K562 (cell line): ENCODE measurements around the gene FIBP. TPM values are rescaled to one million over a fixed set of nuclear protein-coding genes. Genes with fewer than 3 reads are reported as not detected.

Source experiments
- ATAC-seq: fragments of 200-7000 bp; cut with Tn5 transposase; 3 replicates; pipeline ENCODE4 v1.9.1; 2020; ENCODE audit warnings: moderate library complexity
- BruUV-seq: library from RNA; stranded (reverse); fragments of 400-500 nt; replicated peaks from 2 replicates; lab custom pipeline; 2021; lab: Mats Ljungman, UMichigan
- CTCF ChIA-PET: fragments of 300-600 bp; formaldehyde crosslinking; extraction: SDS; loops from one replicate; lab custom pipeline; 2021; ENCODE audit warnings: low intra/inter-chr PET ratio; lab: Yijun Ruan, JAX
- POLR2A ChIA-PET: fragments of 300-600, 350-650 bp; sonication (Branson Sonifier 250); formaldehyde crosslinking; extraction: SDS; loops from one replicate; lab custom pipeline; 2021; ENCODE audit warnings: antibody characterized with exemption, inconsistent platforms; lab: Yijun Ruan, JAX
- DNase-seq, 4 experiments: peaks; one replicate each; pipeline versions ENCODE4 v3.0.0 to v3.0.0-alpha.2; 2011 to 2018; ENCODE audit warnings: low spot score in 3 of 4, mixed read lengths in 3 of 4; ENCODE audit errors: extremely low read depth in 1 of 4
- FAIRE-seq: peaks from 2 replicates; lab custom pipeline; 2011; peaks lifted over from hg19 to GRCh38; lab: Jason Lieb, UNC
- H2AFZ ChIP-seq: 2 replicates; pipeline ENCODE4 v1.6.0; 2011; ENCODE audit warnings: low read depth, low read length, control low read depth, inconsistent platforms
- H3K27ac ChIP-seq: fragments of 200-600 bp; 3 replicates; pipeline ENCODE4 v1.8.0; 2011; ENCODE audit warnings: low read depth, mild to moderate bottlenecking, control low read depth, inconsistent platforms, low read length, moderate library complexity, mixed read lengths; ENCODE audit errors: extremely low read depth
- H3K27me3 ChIP-seq, 2 experiments: fragments of 300-600 bp in 1 of 2; 2 replicates in 1 of 2; 3 replicates in 1 of 2; pipeline versions ENCODE4 v1.6.0 to v1.8.0; 2011; ENCODE audit warnings: inconsistent platforms in 2 of 2, low read length in 2 of 2, mild to moderate bottlenecking in 1 of 2, mixed read lengths in 1 of 2, moderate library complexity in 1 of 2; ENCODE audit not compliant: control insufficient read depth in 2 of 2, insufficient read depth in 2 of 2
- H3K36me3 ChIP-seq: fragments of 300-600 bp; 3 replicates; pipeline ENCODE4 v1.8.0; 2011; ENCODE audit warnings: mild to moderate bottlenecking, low read length, inconsistent platforms; ENCODE audit not compliant: control insufficient read depth, insufficient read depth
- H3K4me1 ChIP-seq, 2 experiments: fragments of 200-600 bp in 1 of 2; replicated peaks in 1 of 2; 2 replicates in 1 of 2; 3 replicates in 1 of 2; pipeline versions ENCODE4 v1.5.1 to v1.8.0; 2011; ENCODE audit warnings: inconsistent platforms in 2 of 2, low read length in 2 of 2, mild to moderate bottlenecking in 1 of 2, mixed read lengths in 1 of 2, moderate library complexity in 1 of 2; ENCODE audit not compliant: control insufficient read depth in 2 of 2, insufficient read depth in 2 of 2
- H3K4me2 ChIP-seq: 2 replicates; pipeline ENCODE4 v1.6.1; 2011; ENCODE audit warnings: low read length, control low read depth, inconsistent platforms, mixed read lengths; ENCODE audit not compliant: insufficient read depth
- H3K4me3 ChIP-seq: fragments of 200-600 bp; sonication (generic), shearing (Covaris generic); 2 replicates; pipeline ENCODE4 v1.5.1; 2016; ENCODE audit warnings: control low read depth, inconsistent platforms
- H3K79me2 ChIP-seq: fragments of 200-600 bp; 3 replicates; pipeline ENCODE4 v1.8.0; 2011; ENCODE audit warnings: low read length, inconsistent platforms; ENCODE audit not compliant: control insufficient read depth, insufficient read depth
- H3K9ac ChIP-seq, 2 experiments: 2 replicates each; pipeline versions ENCODE4 v1.6.0 to v1.6.1; 2011; ENCODE audit warnings: low read depth in 2 of 2, low read length in 2 of 2, control low read depth in 1 of 2, inconsistent platforms in 1 of 2, mild to moderate bottlenecking in 1 of 2, mixed read lengths in 1 of 2; ENCODE audit not compliant: insufficient read depth in 1 of 2
- H3K9me1 ChIP-seq: one replicate; pipeline ENCODE4 v1.6.0; 2011; ENCODE audit warnings: inconsistent platforms, mild to moderate bottlenecking, low read length, moderate library complexity; ENCODE audit not compliant: control insufficient read depth, insufficient read depth
- H3K9me3 ChIP-seq: replicated peaks from 2 replicates; pipeline ENCODE4 v1.5.1; 2011; ENCODE audit warnings: low read depth, low read length, inconsistent platforms; ENCODE audit not compliant: control insufficient read depth, insufficient read depth
- H4K20me1 ChIP-seq: replicated peaks from 2 replicates; pipeline ENCODE4 v1.6.1; 2011; ENCODE audit warnings: low read length, inconsistent platforms, mixed read lengths; ENCODE audit not compliant: control insufficient read depth, insufficient read depth
- ASH1L ChIP-seq: fragments of 450-650 bp; IDR thresholded peaks from 2 replicates; pipeline ENCODE4 v1.6.1; 2018; ENCODE audit warnings: borderline replicate concordance, mild to moderate bottlenecking, low read depth; ENCODE audit not compliant: partially characterized antibody
- ETS2 ChIP-seq: IDR thresholded peaks from 2 replicates; pipeline ENCODE4 v1.6.1; 2016; ENCODE audit warnings: borderline replicate concordance, missing genetic modification characterization, mild to moderate bottlenecking, moderate library complexity, missing compliant biosample characterization; ENCODE audit not compliant: poor library complexity, severe bottlenecking
- FOXM1 ChIP-seq, 2 experiments: fragments of 450-650 bp in 1 of 2; sonication (generic) in 1 of 2; formaldehyde crosslinking in 1 of 2; IDR thresholded peaks; 2 replicates each; pipeline versions ENCODE4 v1.6.1 to v1.9.0; 2017 to 2022; ENCODE audit warnings: low read depth in 2 of 2, mild to moderate bottlenecking in 2 of 2, missing genetic modification reagents in 1 of 2, moderate library complexity in 1 of 2
- GTF2F1 ChIP-seq: IDR thresholded peaks from 2 replicates; pipeline ENCODE4 v1.6.1; 2011; ENCODE audit warnings: low read depth, low read length, improper control_type of control experiment
- JUN ChIP-seq, 2 experiments: sonication (generic) in 1 of 2; formaldehyde crosslinking in 1 of 2; IDR thresholded peaks; 2 replicates each; pipeline versions ENCODE4 v1.6.1 to v1.8.0; 2012 to 2022; ENCODE audit warnings: borderline replicate concordance in 2 of 2, mild to moderate bottlenecking in 2 of 2, improper control_type of control experiment in 1 of 2, low read depth in 1 of 2, low read length in 1 of 2, missing genetic modification reagents in 1 of 2
- NONO ChIP-seq, 2 experiments: fragments of 200-400 bp in 1 of 2; fragments of 450-650 bp in 1 of 2; formaldehyde crosslinking in 1 of 2; IDR thresholded peaks; 2 replicates each; pipeline ENCODE4 v1.6.1; 2017; ENCODE audit warnings: low read depth in 2 of 2, mild to moderate bottlenecking in 2 of 2, moderate library complexity in 2 of 2, low read length in 1 of 2
- POLR2G ChIP-seq: fragments of 200-400 bp; formaldehyde crosslinking; IDR thresholded peaks from 2 replicates; pipeline ENCODE4 v1.6.1; 2017; ENCODE audit warnings: low read depth, mild to moderate bottlenecking, antibody characterized with exemption, low read length, moderate library complexity
- RBM14 ChIP-seq: fragments of 200-400 bp; formaldehyde crosslinking; IDR thresholded peaks from 2 replicates; pipeline ENCODE4 v1.6.1; 2018; ENCODE audit warnings: low read depth, mild to moderate bottlenecking, low read length, moderate library complexity, borderline replicate concordance; ENCODE audit not compliant: insufficient read depth
- RBM22 ChIP-seq: fragments of 200-400 bp; formaldehyde crosslinking; IDR thresholded peaks from 2 replicates; pipeline ENCODE4 v1.6.1; 2018; ENCODE audit warnings: low read length, low read depth; ENCODE audit not compliant: poor library complexity, severe bottlenecking
- SAFB ChIP-seq: fragments of 200-400 bp; formaldehyde crosslinking; IDR thresholded peaks from 2 replicates; pipeline ENCODE4 v1.6.1; 2017; ENCODE audit warnings: low read depth, low read length, borderline replicate concordance
- SNAPC5 ChIP-seq: fragments of 250-450 bp; sonication (Bioruptor Pico); IDR thresholded peaks from 2 replicates; pipeline ENCODE4 v1.8.0; 2021; ENCODE audit warnings: moderate library complexity, mild to moderate bottlenecking, inconsistent platforms
- SP1 ChIP-seq: sonication (generic); formaldehyde crosslinking; IDR thresholded peaks from 2 replicates; pipeline ENCODE4 v1.8.1; 2022; ENCODE audit warnings: mild to moderate bottlenecking, missing genetic modification reagents
- SRSF1 ChIP-seq: fragments of 200-400 bp; formaldehyde crosslinking; IDR thresholded peaks from 2 replicates; pipeline ENCODE4 v1.6.1; 2017; ENCODE audit warnings: mild to moderate bottlenecking, low read depth, low read length, moderate library complexity
- ZBTB7A ChIP-seq: IDR thresholded peaks from 2 replicates; pipeline ENCODE4 v1.6.1; 2011; ENCODE audit warnings: low read depth, mild to moderate bottlenecking, low read length, moderate library complexity, borderline replicate concordance; ENCODE audit not compliant: control insufficient read depth
- ZNF174 ChIP-seq: fragments of 250-450 bp; sonication (Bioruptor Pico); IDR thresholded peaks from 2 replicates; pipeline ENCODE4 v1.4.0; 2020; ENCODE audit warnings: mild to moderate bottlenecking
- ZNF57 ChIP-seq: fragments of 450-650 bp; formaldehyde crosslinking; IDR thresholded peaks from 2 replicates; pipeline ENCODE4 v1.4.0; 2020; ENCODE audit warnings: mild to moderate bottlenecking, moderate library complexity
- WGBS: fragments of 100-300 bp; shearing (Covaris generic); methylation state at CpG from one replicate; pipeline ENCODE4 v1.1.6; 2016; ENCODE audit warnings: low coverage, mixed read lengths; ENCODE audit not compliant: insufficient coverage; ENCODE audit errors: missing lambda C conversion rate; 5-methylcytosine and 5-hydroxymethylcytosine counted together
- in situ Hi-C: fragments of 300-500 bp; cut with MboI; formaldehyde crosslinking; loops from 4 replicates; pipeline ENCODE4 v1.15.0; 2018; ENCODE audit warnings: inconsistent platforms, mixed read lengths
- intact Hi-C: fragments of 100-400 bp; cut with micrococcal nuclease; formaldehyde crosslinking; loops from 2 replicates; pipeline ENCODE4 v1.14.2; 2022
- polyA plus RNA-seq, 8 experiments: library from polyadenylated mRNA; depleted of rRNA in 4 of 8; stranded (reverse) in 5 of 8; unstranded in 3 of 8; fragments of >200 nt; fragmentation: Nextera tagmentation in 2 of 8; fragmentation: Illumina TruSeq in 1 of 8; extraction: Ambion mirVana in 2 of 8; extraction: Trizol in 1 of 8; gene quantifications; 2 replicates each; pipeline versions ENCODE4 v1.2.1 to v1.2.3, GENCODE V29; 2011 to 2014; ENCODE audit warnings: inconsistent platforms in 1 of 8, missing spikeins in 1 of 8
- total RNA-seq, 7 experiments: library from RNA; depleted of rRNA in 6 of 7; stranded (reverse); fragments of >200 nt in 6 of 7; fragmentation: Illumina TruSeq in 2 of 7; extraction: Trizol in 2 of 7; gene quantifications; 2 replicates each; pipeline versions ENCODE4 v1.2.1 to v1.2.3, GENCODE V29; 2011 to 2021; ENCODE audit warnings: low replicate concordance in 1 of 7
- TF ChIP-seq, protein P1 (sequence below): fragments of 450-650 bp; IDR thresholded peaks from 2 replicates; pipeline ENCODE4 v1.6.1; 2016
- TF ChIP-seq, protein P2 (sequence below): fragments of 450-650 bp; IDR thresholded peaks from 2 replicates; pipeline ENCODE4 v1.6.1; 2016; ENCODE audit warnings: low read depth, mild to moderate bottlenecking, moderate library complexity

FIBP gene
- total and polyA plus RNA-seq, 9 of the 15 experiments (the other 6 are each of a cell fraction or from before 2014, with no cell fraction given): 41.2 to 79.2 (median 48.6) TPM

- Histone ChIP-seq H3K9me1 (no peaks in the 10 kb centered on the region), H3K79me2 (peaks cover 26% of the 10 kb centered on the region), H3K4me2 (no peak overlapping the region), H3K27me3 (no peaks in the 10 kb centered on the region; a peak in 1 of 5 replicates), H3K36me3 (peaks cover 69% of the 10 kb centered on the region; the same call in 2 of the 3 replicates), H3K4me3 (no peak overlapping the region), H4K20me1 (no peaks in the 10 kb centered on the region), H3K9me3 (no peaks in the 10 kb centered on the region), H3K27ac (no peak overlapping the region), H2AFZ (no peak overlapping the region), H3K9ac (peak overlapping the region in 1 of 2 experiments; percentile 100; a peak in 2 of 4 replicates), H3K4me1 (peaks cover 22 to 80% of the 10 kb centered on the region in 2 experiments)
- in situ Hi-C loops: no loop called here
- intact Hi-C loops: no loop called here
- 94% methylated on average over 24 of the region's 24 CpGs for WGBS
- ATAC-seq: no peak
- CTCF ChIA-PET: no interaction called here
- DNase-seq: no peak
- no TSS peak for BruUV-seq
- FAIRE-seq: no peak
- POLR2A ChIA-PET: interaction anchor here (0.6 to 2.6 kb wide), 6 partner anchors 9 to 27 kb away, joined by 3 to 7 read pairs (median 4); partner anchors contain the start of genes CCDC85B and CTSW
- TF ChIP-seq JUN (IDR thresholded peaks at IDR 0.05; ENCODE audit: borderline replicate concordance, low read depth, low read length): no peak
- TF ChIP-seq JUN (CRISPR knock-in tag; IDR thresholded peaks at IDR 0.05; ENCODE audit: borderline replicate concordance): no peak
- TF ChIP-seq SRSF1: no peak
- TF ChIP-seq, protein P1, sequence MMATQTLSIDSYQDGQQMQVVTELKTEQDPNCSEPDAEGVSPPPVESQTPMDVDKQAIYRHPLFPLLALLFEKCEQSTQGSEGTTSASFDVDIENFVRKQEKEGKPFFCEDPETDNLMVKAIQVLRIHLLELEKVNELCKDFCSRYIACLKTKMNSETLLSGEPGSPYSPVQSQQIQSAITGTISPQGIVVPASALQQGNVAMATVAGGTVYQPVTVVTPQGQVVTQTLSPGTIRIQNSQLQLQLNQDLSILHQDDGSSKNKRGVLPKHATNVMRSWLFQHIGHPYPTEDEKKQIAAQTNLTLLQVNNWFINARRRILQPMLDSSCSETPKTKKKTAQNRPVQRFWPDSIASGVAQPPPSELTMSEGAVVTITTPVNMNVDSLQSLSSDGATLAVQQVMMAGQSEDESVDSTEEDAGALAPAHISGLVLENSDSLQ: no peak
- no peak for TF ChIP-seq GTF2F1
- no peak for TF ChIP-seq SAFB
- TF ChIP-seq FOXM1 (IDR thresholded peaks at IDR 0.05; ENCODE audit: low read depth): no peak
- TF ChIP-seq FOXM1 (CRISPR knock-in tag; IDR thresholded peaks at IDR 0.05; ENCODE audit: low read depth): 0 out of 2 replicates have a peak, but pooled peaks have one; percentile 39
- peak; percentile 50 for TF ChIP-seq RBM22
- TF ChIP-seq, protein P2, sequence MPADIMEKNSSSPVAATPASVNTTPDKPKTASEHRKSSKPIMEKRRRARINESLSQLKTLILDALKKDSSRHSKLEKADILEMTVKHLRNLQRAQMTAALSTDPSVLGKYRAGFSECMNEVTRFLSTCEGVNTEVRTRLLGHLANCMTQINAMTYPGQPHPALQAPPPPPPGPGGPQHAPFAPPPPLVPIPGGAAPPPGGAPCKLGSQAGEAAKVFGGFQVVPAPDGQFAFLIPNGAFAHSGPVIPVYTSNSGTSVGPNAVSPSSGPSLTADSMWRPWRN: no peak
- no peak for TF ChIP-seq ZNF57 (CRISPR knock-in tag)
- no peak for TF ChIP-seq SP1 (CRISPR knock-in tag)
- TF ChIP-seq ZNF174: no peak
- TF ChIP-seq SNAPC5 (CRISPR knock-in tag): no peak
- TF ChIP-seq NONO (IDR thresholded peaks at IDR 0.05; ENCODE audit: low read depth in 2 of 2, low read length in 1 of 2): no peak
- TF ChIP-seq ETS2: no peak
- TF ChIP-seq POLR2G: peak; percentile 56; the same call in 1 of the 2 replicates
- TF ChIP-seq ZBTB7A: no peak
- TF ChIP-seq RBM14: no peak
- no peak for TF ChIP-seq ASH1L
Observed at GRCh38 chr11:65862941-65863888, 25.1 kb downstream of the FIBP start.
